GM12891 (cell line): ENCODE data around the gene GRIK2.

Experiments
- POLR2A ChIP-seq: IDR thresholded peaks from 2 replicates; pipeline ENCODE4 v1.6.1; 2011; ENCODE audit warnings: low read depth, low read length, control low read depth
- POLR2AphosphoS5 ChIP-seq: IDR thresholded peaks from 2 replicates; pipeline ENCODE4 v1.6.1; 2011; ENCODE audit warnings: low read depth, low read length, control low read depth
- POU2F2 ChIP-seq: IDR thresholded peaks from 2 replicates; pipeline ENCODE4 v1.6.1; 2011; ENCODE audit warnings: low read depth, mild to moderate bottlenecking, control low read depth, low read length, moderate library complexity
- SPI1 ChIP-seq: IDR thresholded peaks from 2 replicates; pipeline ENCODE4 v1.6.1; 2011; ENCODE audit warnings: low read depth, low read length, control low read depth
- TAF1 ChIP-seq: IDR thresholded peaks from 2 replicates; pipeline ENCODE4 v1.6.1; 2011; ENCODE audit warnings: low read depth, low read length, control low read depth

DNA sequence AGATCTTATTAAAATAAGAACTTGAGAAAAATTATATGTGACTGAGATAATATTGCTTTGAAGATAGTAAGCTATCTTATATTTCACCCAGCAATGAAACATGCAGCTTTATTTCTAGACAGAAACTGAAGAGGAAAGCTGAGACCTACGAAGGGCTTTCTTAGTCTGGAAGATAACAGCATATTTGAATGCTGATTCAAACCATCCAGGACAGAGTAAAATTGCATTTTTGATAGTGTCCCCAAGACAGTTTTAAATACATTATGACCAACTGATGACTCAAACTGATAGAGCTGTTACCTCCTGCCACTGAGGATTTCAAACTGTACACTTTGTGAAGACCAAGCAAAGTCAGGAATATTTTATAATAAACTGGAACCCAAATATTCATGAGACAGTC lies 409.6 kb downstream of the GRIK2 start:
- TF ChIP-seq POLR2A (no peak), TAF1 (no peak), POLR2AphosphoS5 (no peak), SPI1 (no peak), POU2F2 (no peak)
